MG63 (cell line): Measurements from ENCODE around the gene ACKR2. TPM values are rescaled to one million over a fixed set of nuclear protein-coding genes. Genes with fewer than 3 reads are reported as not detected.

Experiments
- DNase-seq: peaks from one replicate; pipeline ENCODE4 v3.0.0-alpha.2; 2020
- H3K27me3 ChIP-seq: fragments of 250-450 bp; sonication (Bioruptor Pico); 2 replicates; pipeline ENCODE4 v1.5.1; 2020; ENCODE audit warnings: mild to moderate bottlenecking, moderate library complexity
- H3K36me3 ChIP-seq: fragments of 250-450 bp; sonication (Bioruptor Pico); 2 replicates; pipeline ENCODE4 v1.5.1; 2020; ENCODE audit warnings: mild to moderate bottlenecking, moderate library complexity
- H3K4me3 ChIP-seq: fragments of 250-450 bp; sonication (Bioruptor Pico); 2 replicates; pipeline ENCODE4 v1.5.1; 2020; ENCODE audit warnings: mild to moderate bottlenecking, moderate library complexity
- H3K9me3 ChIP-seq: fragments of 250-450 bp; sonication (Bioruptor Pico); 2 replicates; pipeline ENCODE4 v1.5.1; 2020; ENCODE audit warnings: mild to moderate bottlenecking, moderate library complexity
- total RNA-seq: library from RNA; depleted of rRNA; stranded (reverse); fragments of >200 nt; shearing (Covaris generic); gene quantifications from 2 replicates; pipeline ENCODE4 v1.2.3, GENCODE V29; 2014; ENCODE audit warnings: low replicate concordance

Gene ACKR2
- total RNA-seq, 1 experiment from 2014 or later: not detected

GRCh38 chr3:42814914-42815507 is 5.8 kb downstream of the ACKR2 start:
- DNase-seq: no peak
- Histone ChIP-seq H3K4me3 (no peak overlapping the region), H3K27me3 (no peaks in the 10 kb centered on the region), H3K9me3 (no peaks in the 10 kb centered on the region), H3K36me3 (no peaks in the 10 kb centered on the region)

- Histone ChIP-seq H3K27me3 (no peaks in the 10 kb centered on the region), H3K4me3 (no peak overlapping the region), H3K36me3 (no peaks in the 10 kb centered on the region), H3K9me3 (no peaks in the 10 kb centered on the region)
- DNase-seq: no peak
Observed at GRCh38 chr3:42815826-42816225, 6.6 kb downstream of the ACKR2 start.

- Histone ChIP-seq H3K36me3 (no peaks in the 10 kb centered on the region), H3K27me3 (no peaks in the 10 kb centered on the region), H3K4me3 (no peak overlapping the region), H3K9me3 (no peaks in the 10 kb centered on the region)
- peak; percentile 35 for DNase-seq
Observed at GRCh38 chr3:42819351-42819965, 10.2 kb downstream of the ACKR2 start.

- H3K9me3 ChIP-seq: no peaks in the 10 kb centered on the region
- no peaks in the 10 kb centered on the region for H3K27me3 ChIP-seq
- H3K36me3 ChIP-seq: no peaks in the 10 kb centered on the region
- no peak for DNase-seq
- H3K4me3 ChIP-seq: no peak overlapping the region
Observed at GRCh38 chr3:42820746-42821051, 11.5 kb downstream of the ACKR2 start.

GRCh38 chr3:42822828-42823227 is 13.6 kb downstream of the ACKR2 start:
- Histone ChIP-seq H3K4me3 (no peak overlapping the region), H3K9me3 (no peaks in the 10 kb centered on the region), H3K36me3 (no peaks in the 10 kb centered on the region), H3K27me3 (no peaks in the 10 kb centered on the region)
- no peak for DNase-seq

GRCh38 chr3:42823351-42823750 is 14.1 kb downstream of the ACKR2 start:
- no peaks in the 10 kb centered on the region for H3K36me3 ChIP-seq
- no peak overlapping the region for H3K4me3 ChIP-seq
- H3K27me3 ChIP-seq: no peaks in the 10 kb centered on the region
- DNase-seq: no peak
- H3K9me3 ChIP-seq: no peaks in the 10 kb centered on the region

GRCh38 chr3:42826141-42826540 is 16.9 kb downstream of the ACKR2 start:
- no peaks in the 10 kb centered on the region for H3K36me3 ChIP-seq
- no peaks in the 10 kb centered on the region for H3K9me3 ChIP-seq
- no peaks in the 10 kb centered on the region for H3K27me3 ChIP-seq
- H3K4me3 ChIP-seq: no peak overlapping the region
- DNase-seq: no peak

GRCh38 chr3:42827023-42827422 is 17.8 kb downstream of the ACKR2 start:
- Histone ChIP-seq H3K27me3 (no peaks in the 10 kb centered on the region), H3K36me3 (no peaks in the 10 kb centered on the region), H3K9me3 (no peaks in the 10 kb centered on the region), H3K4me3 (no peak overlapping the region)
- DNase-seq: no peak

- Histone ChIP-seq H3K27me3 (no peaks in the 10 kb centered on the region), H3K36me3 (no peaks in the 10 kb centered on the region), H3K4me3 (no peak overlapping the region), H3K9me3 (no peaks in the 10 kb centered on the region)
- DNase-seq: no peak
Observed at GRCh38 chr3:42827654-42828053, 18.4 kb downstream of the ACKR2 start.

GRCh38 chr3:42829083-42829627 is 19.9 kb downstream of the ACKR2 start:
- H3K36me3 ChIP-seq: no peaks in the 10 kb centered on the region
- no peak overlapping the region for H3K4me3 ChIP-seq
- no peak for DNase-seq
- H3K27me3 ChIP-seq: no peaks in the 10 kb centered on the region
- no peaks in the 10 kb centered on the region for H3K9me3 ChIP-seq

GRCh38 chr3:42829628-42830436 is 20.6 kb downstream of the ACKR2 start:
- H3K36me3 ChIP-seq: no peaks in the 10 kb centered on the region
- DNase-seq: no peak
- H3K9me3 ChIP-seq: no peaks in the 10 kb centered on the region
- no peaks in the 10 kb centered on the region for H3K27me3 ChIP-seq
- H3K4me3 ChIP-seq: no peak overlapping the region

GRCh38 chr3:42830437-42831320 is 21.4 kb downstream of the ACKR2 start:
- Histone ChIP-seq H3K36me3 (no peaks in the 10 kb centered on the region), H3K9me3 (no peaks in the 10 kb centered on the region), H3K27me3 (no peaks in the 10 kb centered on the region), H3K4me3 (no peak overlapping the region)
- DNase-seq: no peak

GRCh38 chr3:42831321-42831713 is 22.1 kb downstream of the ACKR2 start:
- Histone ChIP-seq H3K27me3 (no peaks in the 10 kb centered on the region), H3K4me3 (no peak overlapping the region), H3K36me3 (no peaks in the 10 kb centered on the region), H3K9me3 (no peaks in the 10 kb centered on the region)
- DNase-seq: peak; percentile 67

- Histone ChIP-seq H3K4me3 (no peak overlapping the region), H3K9me3 (no peaks in the 10 kb centered on the region), H3K36me3 (no peaks in the 10 kb centered on the region), H3K27me3 (no peaks in the 10 kb centered on the region)
- no peak for DNase-seq
Observed at GRCh38 chr3:42836150-42837123, 27.2 kb downstream of the ACKR2 start.

GRCh38 chr3:42838571-42838970 is 29.3 kb downstream of the ACKR2 start:
- Histone ChIP-seq H3K36me3 (no peaks in the 10 kb centered on the region), H3K4me3 (no peak overlapping the region), H3K27me3 (no peaks in the 10 kb centered on the region), H3K9me3 (no peaks in the 10 kb centered on the region)
- no peak for DNase-seq

- Histone ChIP-seq H3K4me3 (peak overlapping the region; percentile 30), H3K27me3 (no peaks in the 10 kb centered on the region), H3K9me3 (no peaks in the 10 kb centered on the region), H3K36me3 (no peaks in the 10 kb centered on the region)
- DNase-seq: peak; percentile 11
Observed at GRCh38 chr3:42839616-42840015, 30.4 kb downstream of the ACKR2 start.
